ENCODE data around the gene ZNF576. TPM values are rescaled to one million over a fixed set of nuclear protein-coding genes. Genes with fewer than 3 reads are reported as not detected.
"Not testable (repeated sequence)": the region's sequence is repeated elsewhere in the genome, so short reads cannot be mapped to it uniquely, and the experiment has no call there.

The ZNF576 gene
- total RNA-seq, 4 donors from 2014 or later = 9.9 to 18.8 (median 15.2) TPM

DNA sequence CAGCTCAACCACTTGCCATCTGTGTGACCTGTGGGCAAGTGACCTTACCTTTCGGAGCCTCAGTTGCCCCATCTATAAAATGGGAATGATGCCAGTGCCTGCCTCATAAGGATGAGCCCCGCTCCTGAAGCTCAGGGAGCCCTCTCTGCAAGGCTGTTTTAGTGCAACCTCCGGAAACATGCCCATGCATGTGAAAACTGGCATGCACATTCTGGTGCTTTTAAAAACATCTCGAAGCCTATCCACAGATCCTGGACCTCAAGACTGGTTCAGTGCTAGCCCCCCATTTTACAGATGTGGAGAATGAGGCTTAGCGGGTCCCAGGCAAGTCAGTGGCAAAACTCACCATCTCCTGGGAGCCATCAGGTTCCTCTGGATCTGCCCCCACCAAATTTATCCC lies 37.7 kb downstream of the ZNF576 start:
- H3K4me1 ChIP-seq = peaks cover 0 to 47% (median 3%) of the 10 kb centered on the region in 4 donors
- peak overlapping the region in 3 of 4 donors; percentile 73 to 92 (median 90) for H3K27ac ChIP-seq
- no peak for DNase-seq (ENCODE audit: low spot score in 2 of 2)
- H3K4me3 ChIP-seq = no peak overlapping the region
- peaks cover 0 to 29% of the 10 kb centered on the region in 2 donors for H3K27me3 ChIP-seq
- no peaks in the 10 kb centered on the region for H3K9me3 ChIP-seq
- TF ChIP-seq EP300 (IDR thresholded peaks at IDR 0.05) = no peak
- TF ChIP-seq POLR2A (IDR thresholded peaks at IDR 0.05) = no peak
- TF ChIP-seq CTCF (IDR thresholded peaks at IDR 0.05) = no peak
- WGBS, 2 donors = 55 to 71% methylated on average over 5 of the region's 5 CpGs
- no peaks in the 10 kb centered on the region for H3K36me3 ChIP-seq

DNA sequence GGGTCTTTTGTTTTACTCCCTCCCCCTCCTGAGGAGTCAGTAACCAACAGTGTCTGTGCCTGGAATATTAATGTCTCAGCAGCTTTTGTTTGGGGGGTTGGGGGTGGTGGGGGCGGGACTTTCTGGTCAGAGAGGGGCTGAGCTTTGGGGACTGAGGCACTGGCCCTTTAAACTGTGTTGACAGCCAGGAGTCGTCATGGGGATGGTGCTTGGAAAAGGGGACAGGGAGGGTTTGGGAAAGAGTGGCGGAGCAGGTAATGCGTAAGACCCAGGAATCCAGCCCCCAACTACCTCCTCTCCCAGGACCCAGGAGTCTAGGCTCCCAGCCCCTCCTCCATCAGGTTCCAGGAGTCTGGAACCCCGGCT lies 38.1 kb downstream of the ZNF576 start:
- 22 to 59% methylated on average over 5 of the region's 5 CpGs for WGBS, 2 donors
- TF ChIP-seq CTCF (IDR thresholded peaks at IDR 0.05) = no peak
- TF ChIP-seq POLR2A (IDR thresholded peaks at IDR 0.05) = no peak
- TF ChIP-seq EP300 (IDR thresholded peaks at IDR 0.05) = no peak
- peaks cover 0 to 31% of the 10 kb centered on the region in 2 donors for H3K27me3 ChIP-seq
- H3K9me3 ChIP-seq = no peaks in the 10 kb centered on the region
- peaks cover 0 to 50% (median 3%) of the 10 kb centered on the region in 4 donors for H3K4me1 ChIP-seq
- peak overlapping the region; percentile 71 to 92 (median 82) for H3K27ac ChIP-seq
- H3K4me3 ChIP-seq = peak overlapping the region; percentile 28 to 43 (median 32)
- no peak for DNase-seq (ENCODE audit: low spot score in 2 of 2)
- H3K36me3 ChIP-seq = no peaks in the 10 kb centered on the region

DNA sequence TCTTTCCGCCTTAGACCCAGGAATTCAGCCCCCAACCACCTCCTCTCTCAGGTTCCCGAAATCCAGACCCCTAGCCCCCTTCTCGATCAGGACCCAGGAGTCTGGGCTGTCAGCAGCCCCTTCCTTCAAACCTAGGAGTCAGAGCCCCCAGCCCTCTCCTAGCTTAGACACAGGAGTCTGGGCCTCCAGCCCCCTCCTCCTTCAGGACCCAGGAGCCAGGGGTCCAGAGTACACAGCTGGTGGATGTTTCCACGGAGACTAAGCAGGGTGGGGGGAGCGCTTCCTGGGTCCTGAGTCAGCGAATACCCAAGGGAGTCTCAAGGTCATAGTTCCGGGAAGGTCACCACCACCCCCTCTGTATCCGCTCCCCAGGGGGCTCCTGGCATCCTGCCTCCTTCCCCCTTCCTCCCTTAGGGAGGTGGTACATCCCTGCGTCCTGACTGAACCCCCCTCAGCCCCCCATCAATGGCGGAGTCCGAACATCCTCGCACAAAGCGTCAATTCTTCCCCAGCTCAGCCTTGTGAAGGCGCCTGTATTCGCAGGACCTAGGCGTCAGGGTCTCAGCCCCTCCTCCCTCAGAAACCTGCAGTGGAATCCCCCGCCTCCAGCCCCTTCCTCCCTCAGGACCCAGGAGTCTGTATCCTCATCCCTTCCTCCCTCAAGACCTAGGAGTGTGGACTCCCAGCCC lies 38.6 kb downstream of the ZNF576 start:
- no peaks in the 10 kb centered on the region for H3K36me3 ChIP-seq
- DNase-seq (ENCODE audit: low spot score in 2 of 2) = no peak
- peak overlapping the region; percentile 71 to 92 (median 82) for H3K27ac ChIP-seq
- H3K9me3 ChIP-seq = no peaks in the 10 kb centered on the region
- peaks cover 0 to 52% (median 4%) of the 10 kb centered on the region in 4 donors for H3K4me1 ChIP-seq
- H3K4me3 ChIP-seq = peak overlapping the region; percentile 28 to 43 (median 32)
- peaks cover under 1 to 33% of the 10 kb centered on the region in 2 donors for H3K27me3 ChIP-seq
- WGBS, 2 donors = 14 to 15% methylated on average over 15 to 17 of the region's 17 CpGs
- TF ChIP-seq CTCF (IDR thresholded peaks at IDR 0.05) (peak in 1 of 5 experiments; percentile 9), POLR2A (IDR thresholded peaks at IDR 0.05) (peak in 1 of 2 donors; percentile 6), EP300 (IDR thresholded peaks at IDR 0.05) (peak in 1 of 2 donors; percentile 30)

DNA sequence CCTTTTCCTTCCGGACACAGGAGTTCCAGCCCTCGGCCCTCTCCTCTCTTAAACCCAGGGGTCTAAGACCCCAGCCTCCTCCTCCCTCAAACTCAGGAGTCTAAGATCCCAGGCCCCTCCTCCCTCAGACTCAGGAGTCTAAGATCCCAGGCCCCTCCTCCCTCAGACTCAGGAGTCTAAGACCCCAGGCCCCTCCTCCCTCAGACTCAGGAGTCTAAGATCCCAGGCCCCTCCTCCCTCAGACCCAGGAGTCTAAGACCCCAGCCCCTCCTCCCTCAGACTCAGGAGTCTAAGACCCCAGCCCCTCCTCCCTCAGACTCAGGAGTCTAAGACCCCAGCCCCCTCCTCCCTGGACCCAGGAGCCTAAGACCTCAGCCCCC lies 39.2 kb downstream of the ZNF576 start:
- Histone ChIP-seq H3K4me1 (peaks cover 0 to 58% (median 10%) of the 10 kb centered on the region in 4 donors), H3K4me3 (peak overlapping the region; percentile 28 to 43 (median 32)), H3K27ac (peak overlapping the region; percentile 71 to 92 (median 82)), H3K27me3 (peaks cover 2 to 38% of the 10 kb centered on the region in 2 donors)
- WGBS, 2 donors = 29 to 36% methylated on average over 2 of the region's 2 CpGs
- not testable (repeated sequence) for DNase-seq (ENCODE audit: low spot score in 2 of 2); H3K9me3 ChIP-seq; H3K36me3 ChIP-seq

- peak overlapping the region; percentile 71 to 92 (median 82) for H3K27ac ChIP-seq
- 28 to 33% methylated on average over 12 to 14 of the region's 14 CpGs for WGBS, 2 donors
- no peak for DNase-seq (ENCODE audit: low spot score in 2 of 2)
- no peaks in the 10 kb centered on the region for H3K36me3 ChIP-seq
- no peaks in the 10 kb centered on the region for H3K9me3 ChIP-seq
- TF ChIP-seq EP300 (IDR thresholded peaks at IDR 0.05) (peak in 1 of 2 donors; percentile 73), POLR2A (IDR thresholded peaks at IDR 0.05) (peak in 1 of 2 donors; percentile 9), CTCF (IDR thresholded peaks at IDR 0.05) (no peak)
- peaks cover 2 to 44% of the 10 kb centered on the region in 2 donors for H3K27me3 ChIP-seq
- H3K4me3 ChIP-seq = peak overlapping the region in 2 of 4 donors; percentile 28 to 43
- peaks cover 0 to 60% (median 11%) of the 10 kb centered on the region in 4 donors for H3K4me1 ChIP-seq
Observed at GRCh38 chr19:43636121-43636683, 39.8 kb downstream of the ZNF576 start.

Data from tibial nerve (tissue), 4 donors.